ENCODE results near the gene NTRK3.

Gene NTRK3

GRCh38 chr15:87816811-87817210, 439.7 kb downstream of the NTRK3 start:
- peak overlapping the region; percentile 78 for H3K27ac ChIP-seq (ENCODE audit: poor library complexity, severe bottlenecking)
- H3K27me3 ChIP-seq (ENCODE audit: insufficient read depth, poor library complexity, severe bottlenecking) = no peaks in the 10 kb centered on the region
- H3K36me3 ChIP-seq (ENCODE audit: low read depth) = no peaks in the 10 kb centered on the region
- H3K4me3 ChIP-seq (ENCODE audit: severe bottlenecking) = no peak overlapping the region
- no peaks in the 10 kb centered on the region for H3K9me3 ChIP-seq (ENCODE audit: severe bottlenecking)
- H3K4me1 ChIP-seq (ENCODE audit: insufficient read depth, poor library complexity, severe bottlenecking) = peaks cover 13% of the 10 kb centered on the region
- no peak for TF ChIP-seq CTCF (IDR thresholded peaks at IDR 0.05; ENCODE audit: poor library complexity, severe bottlenecking)
- ATAC-seq (ENCODE audit: low read depth) (peak; percentile 100), DNase-seq (ENCODE audit: low spot score) (peak; percentile 78)

GRCh38 chr15:87816016-87816415, 440.5 kb downstream of the NTRK3 start:
- DNase-seq (ENCODE audit: low spot score) (no peak), ATAC-seq (ENCODE audit: low read depth) (no peak)
- Histone ChIP-seq H3K36me3 (ENCODE audit: low read depth) (no peaks in the 10 kb centered on the region), H3K27me3 (ENCODE audit: insufficient read depth, poor library complexity, severe bottlenecking) (no peaks in the 10 kb centered on the region), H3K9me3 (ENCODE audit: severe bottlenecking) (no peaks in the 10 kb centered on the region), H3K27ac (ENCODE audit: poor library complexity, severe bottlenecking) (peak overlapping the region; percentile 78), H3K4me3 (ENCODE audit: severe bottlenecking) (no peak overlapping the region), H3K4me1 (ENCODE audit: insufficient read depth, poor library complexity, severe bottlenecking) (peaks cover 13% of the 10 kb centered on the region)
- TF ChIP-seq CTCF (IDR thresholded peaks at IDR 0.05; ENCODE audit: poor library complexity, severe bottlenecking) = no peak

Measured in RWPE2 (cell line).